HG02642 (cell line): Measurements from ENCODE around the gene CEL.
"Not testable (repeated sequence)": the region's sequence is repeated elsewhere in the genome, so short reads cannot be mapped to it uniquely, and the experiment has no call there.

Experiments
- ATAC-seq: cut with Tn5 transposase; IDR thresholded peaks from one replicate; pipeline ENCODE4 v1.9.1; 2021; ENCODE audit warnings: mild to moderate bottlenecking; ENCODE audit not compliant: unreplicated experiment, poor library complexity

CEL gene

GRCh38 chr9:133046196-133046899, 15.4 kb upstream of the CEL start:
- no peak for ATAC-seq

GRCh38 chr9:133046900-133047295, 14.9 kb upstream of the CEL start:
- no peak for ATAC-seq

DNA sequence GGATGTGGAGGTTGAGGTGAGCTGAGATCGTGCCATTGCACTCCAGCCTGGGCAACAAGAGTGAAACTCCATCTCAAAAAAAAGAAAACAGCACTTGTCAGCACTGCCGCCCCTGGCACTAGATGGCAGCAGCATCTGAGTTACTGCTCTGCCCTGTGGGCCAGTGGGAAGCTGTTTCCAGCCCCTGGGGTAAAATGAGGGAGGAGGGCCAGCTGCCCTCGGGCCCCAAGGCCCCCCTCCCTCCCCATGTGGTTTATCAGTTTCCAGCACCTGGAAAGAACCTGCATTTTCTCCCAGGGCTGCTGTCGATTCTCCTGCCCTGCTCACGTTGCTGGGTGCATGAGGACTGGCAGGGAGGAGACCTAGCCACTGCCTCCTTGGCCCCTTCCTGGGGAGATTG, 13.2 kb upstream of the CEL start:
- ATAC-seq, result no peak

DNA sequence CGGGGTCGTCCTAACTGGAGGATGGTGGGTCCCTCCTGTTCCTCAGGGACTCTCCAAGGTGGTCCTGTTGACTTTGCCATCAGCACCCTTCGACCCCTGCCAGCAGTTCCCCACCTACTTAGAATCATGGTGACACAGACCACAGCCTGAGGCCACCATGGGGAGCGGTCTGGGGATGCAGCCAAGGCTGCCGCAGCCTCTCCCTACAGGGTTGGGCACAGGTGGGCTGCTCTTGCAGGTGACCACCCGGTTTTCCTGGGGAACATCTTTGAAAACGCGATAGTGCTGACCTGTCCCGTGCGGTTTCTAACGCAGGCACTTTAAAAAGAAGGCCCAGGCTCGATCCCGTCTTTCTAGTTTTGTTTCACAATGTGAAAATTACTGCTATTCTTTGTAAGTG, 12.7 kb upstream of the CEL start:
- ATAC-seq, result no peak

GRCh38 chr9:133050142-133050541, 11.6 kb upstream of the CEL start:
- ATAC-seq, result no peak

- no peak for ATAC-seq
Observed at GRCh38 chr9:133050781-133051180, 11.0 kb upstream of the CEL start.

GRCh38 chr9:133051281-133051900, 10.4 kb upstream of the CEL start:
- ATAC-seq, result no peak

DNA sequence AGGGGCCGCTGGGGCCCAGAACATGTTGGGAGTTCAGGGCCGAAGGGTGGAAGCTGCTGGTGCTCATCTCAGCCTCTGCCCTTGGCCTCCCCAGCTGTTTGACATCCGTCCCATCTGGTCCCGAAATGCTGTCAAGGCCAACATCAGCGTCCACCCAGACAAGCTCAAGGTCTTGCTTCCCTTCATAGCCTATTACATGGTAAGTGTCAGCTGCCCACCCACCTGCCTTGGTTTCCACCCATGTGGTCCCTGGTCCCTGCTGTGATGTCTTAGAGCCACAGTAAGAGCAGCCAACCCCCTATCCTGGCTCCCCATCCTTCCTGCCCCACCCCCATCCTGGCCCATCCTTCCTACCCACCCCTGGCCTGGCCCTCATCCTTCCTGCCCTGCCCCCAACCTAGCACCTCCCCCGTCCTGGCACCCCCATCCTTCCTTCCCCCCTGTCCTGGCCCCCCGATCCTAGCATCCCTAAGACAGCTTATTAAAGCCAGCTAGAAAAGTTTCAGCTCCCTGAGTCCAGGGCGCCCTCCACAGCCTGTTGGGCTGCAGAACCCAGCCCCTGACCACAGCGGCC, 9.7 kb upstream of the CEL start:
- no peak for ATAC-seq

- no peak for ATAC-seq
Observed at GRCh38 chr9:133054194-133054890, 7.4 kb upstream of the CEL start.

- ATAC-seq, result no peak
Observed at GRCh38 chr9:133054966-133055365, 6.8 kb upstream of the CEL start.

DNA sequence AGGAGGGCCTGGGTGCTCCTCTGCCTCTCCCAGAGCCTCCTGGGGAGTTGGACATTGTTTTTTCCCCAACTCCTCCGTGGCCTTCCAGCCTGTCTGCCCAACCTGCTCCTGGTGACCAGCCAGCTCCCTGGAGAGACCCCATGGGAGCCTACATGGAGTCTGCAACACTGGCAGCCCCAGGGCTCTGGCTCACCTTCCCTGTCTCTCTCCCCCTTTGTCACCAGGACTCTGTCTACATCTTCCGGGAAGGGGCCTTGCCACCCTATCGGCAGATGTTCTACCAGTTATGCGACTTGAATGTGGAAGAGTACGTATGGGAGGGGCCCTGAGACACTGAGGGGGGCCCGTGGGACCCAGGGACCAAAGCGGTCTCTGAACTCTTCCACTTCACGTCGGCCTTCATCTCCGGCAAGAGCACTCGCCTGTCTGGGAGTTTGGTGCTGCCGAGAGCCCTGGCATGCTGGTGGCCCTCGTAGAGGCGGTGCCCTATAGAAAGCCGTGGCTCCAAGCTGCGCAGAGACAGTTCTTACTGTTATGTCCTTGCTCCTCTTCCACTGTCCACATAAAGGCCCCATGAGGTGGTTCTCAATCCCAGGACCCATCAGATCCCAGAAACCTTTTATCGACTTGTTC, 5.9 kb upstream of the CEL start:
- no peak for ATAC-seq

- no peak for ATAC-seq
Observed at GRCh38 chr9:133056533-133056932, 5.2 kb upstream of the CEL start.

GRCh38 chr9:133057006-133057405, 4.8 kb upstream of the CEL start:
- ATAC-seq, result no peak

- no peak for ATAC-seq
Observed at GRCh38 chr9:133057553-133057952, 4.2 kb upstream of the CEL start.

- ATAC-seq, result no peak
Observed at GRCh38 chr9:133058071-133058470, 3.7 kb upstream of the CEL start.

DNA sequence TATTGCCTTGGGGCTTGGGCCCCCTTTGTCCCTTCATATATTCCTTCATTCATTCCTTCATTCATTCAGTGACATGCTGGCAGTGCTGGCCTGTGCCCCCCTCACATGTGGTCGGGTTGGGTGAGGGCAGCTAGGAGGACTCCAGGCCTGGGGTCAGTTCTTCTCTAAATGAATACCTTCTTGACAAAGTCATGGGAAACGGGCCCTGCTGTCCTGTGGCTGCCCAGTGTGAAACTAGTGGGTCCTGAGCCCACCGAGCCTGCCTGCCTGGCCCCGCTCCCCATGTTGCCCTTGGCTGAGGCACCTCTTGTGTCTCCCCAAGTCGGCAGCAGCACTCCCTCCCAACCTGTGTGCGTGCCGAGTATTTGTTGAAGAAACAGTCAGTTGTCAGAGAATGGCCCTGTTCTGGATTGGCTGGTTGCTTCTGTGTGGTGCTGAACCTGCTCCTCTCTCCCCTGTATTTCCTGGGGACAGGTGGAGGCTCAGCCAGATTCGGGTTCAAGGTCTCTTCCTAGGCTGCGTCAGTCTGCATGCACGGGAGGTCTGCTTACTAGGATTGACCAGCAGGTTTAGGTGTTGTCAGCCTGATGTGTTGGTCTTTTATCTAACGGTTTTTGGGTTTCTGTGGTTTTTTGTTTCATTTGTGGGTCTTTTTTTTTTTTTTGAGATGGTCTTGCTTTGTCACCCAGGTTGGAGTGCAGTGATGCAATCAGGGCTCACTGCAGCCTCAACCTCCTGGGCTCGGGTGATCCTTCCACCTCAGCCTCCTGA, 3.0 kb upstream of the CEL start:
- ATAC-seq, result no peak

GRCh38 chr9:133059623-133060022, 2.2 kb upstream of the CEL start:
- ATAC-seq, result no peak

GRCh38 chr9:133060417-133060841, 1.4 kb upstream of the CEL start:
- ATAC-seq, result no peak

- ATAC-seq, result not testable (repeated sequence)
Observed at GRCh38 chr9:133061019-133061763, 590 bp upstream of the CEL start.
